ENCODE data around the gene PTPRF.
A peak's percentile ranks its signal among the peaks of the same experiment; 100 is the strongest.
"Not testable (repeated sequence)": the region's sequence is repeated elsewhere in the genome, so short reads cannot be mapped to it uniquely, and the experiment has no call there.

The PTPRF gene

DNA sequence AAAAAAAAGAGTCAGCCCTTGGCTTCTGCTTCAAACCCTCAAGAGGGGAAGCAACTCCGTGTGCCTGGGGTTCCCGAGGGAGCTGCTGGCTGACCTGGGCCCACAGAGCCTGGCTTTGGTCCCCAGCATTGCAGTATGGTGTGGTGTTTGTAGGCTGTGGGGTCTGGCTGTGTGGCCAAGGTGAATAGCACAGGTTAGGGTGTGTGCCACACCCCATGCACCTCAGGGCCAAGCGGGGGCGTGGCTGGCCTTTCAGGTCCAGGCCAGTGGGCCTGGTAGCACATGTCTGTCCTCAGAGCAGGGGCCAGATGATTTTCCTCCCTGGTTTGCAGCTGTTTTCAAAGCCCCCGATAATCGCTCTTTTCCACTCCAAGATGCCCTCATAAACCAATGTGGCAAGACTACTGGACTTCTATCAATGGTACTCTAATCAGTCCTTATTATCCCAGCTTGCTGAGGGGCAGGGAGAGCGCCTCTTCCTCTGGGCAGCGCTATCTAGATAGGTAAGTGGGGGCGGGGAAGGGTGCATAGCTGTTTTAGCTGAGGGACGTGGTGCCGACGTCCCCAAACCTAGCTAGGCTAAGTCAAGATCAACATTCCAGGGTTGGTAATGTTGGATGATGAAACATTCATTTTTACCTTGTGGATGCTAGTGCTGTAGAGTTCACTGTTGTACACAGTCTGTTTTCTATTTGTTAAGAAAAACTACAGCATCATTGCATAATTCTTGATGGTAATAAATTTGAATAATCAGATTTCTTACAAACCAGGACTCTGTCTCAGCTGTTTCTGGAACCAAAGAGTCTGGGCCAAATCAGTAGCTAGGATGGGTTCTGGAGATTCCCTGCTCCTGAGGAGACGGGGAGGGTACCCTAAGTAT is 92.5 kb downstream of the PTPRF start:
- FAIRE-seq (no peak), DNase-seq (ENCODE audit: low spot score) (no peak)

DNA sequence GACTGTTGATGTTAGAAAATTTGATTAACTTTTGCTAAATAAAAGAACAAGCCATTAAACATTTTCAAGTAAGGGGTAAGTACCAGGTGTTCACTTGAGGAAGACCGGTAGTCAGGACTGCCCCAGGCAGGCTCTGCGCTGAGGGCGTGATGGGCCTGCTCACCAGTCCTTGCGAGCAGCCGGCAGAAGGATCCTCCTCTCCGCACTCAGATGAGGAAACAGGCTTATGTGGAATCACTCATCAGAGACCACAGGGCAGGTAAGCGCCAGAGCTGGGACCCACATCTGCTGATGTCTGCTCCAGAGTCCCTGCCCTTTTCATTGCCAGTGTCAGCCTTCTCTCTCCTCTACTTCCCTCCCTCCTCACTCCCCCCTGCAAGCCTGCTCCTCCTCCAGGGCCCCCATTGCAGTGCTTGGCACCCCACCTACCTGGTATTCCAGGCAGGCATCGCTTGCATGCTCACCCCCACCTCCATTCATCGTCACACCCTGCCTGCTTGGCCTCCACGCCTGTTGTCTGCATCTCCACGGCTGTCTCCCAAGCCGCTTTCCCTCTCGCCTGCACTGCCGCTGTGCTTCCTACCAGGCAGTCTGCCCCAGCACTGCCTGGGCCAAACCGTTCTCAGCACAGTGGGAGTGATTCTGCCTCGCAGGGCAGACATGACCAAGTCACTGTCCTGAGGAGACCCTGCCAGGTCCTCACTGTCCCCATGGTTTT is 94.5 kb downstream of the PTPRF start:
- DNase-seq (ENCODE audit: low spot score) (no peak), FAIRE-seq (no peak)

DNA sequence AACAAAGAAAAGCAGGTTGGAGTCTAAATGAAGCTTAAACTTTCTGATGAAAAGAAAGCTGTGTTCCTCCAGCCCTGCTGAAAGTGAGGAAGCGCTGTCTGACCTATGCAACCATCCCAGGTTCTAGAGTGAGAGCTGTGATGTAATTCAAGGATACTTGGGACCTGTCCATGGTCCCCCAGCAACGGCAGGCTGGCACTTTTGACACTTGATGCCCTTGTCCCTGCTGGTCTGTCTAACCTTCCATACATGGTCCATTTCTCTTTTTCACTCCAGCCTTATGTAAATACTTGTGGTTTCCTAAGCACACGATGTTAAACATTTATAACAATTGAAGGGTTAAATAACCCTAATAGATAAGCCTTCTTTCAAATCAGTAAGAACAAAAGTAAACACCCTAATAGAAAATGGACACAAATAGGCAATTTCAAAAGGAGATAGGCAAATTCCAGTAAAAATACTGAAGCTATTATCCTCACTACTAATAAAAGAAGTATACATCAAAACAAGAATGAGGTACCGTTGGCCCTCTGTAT is 101.5 kb downstream of the PTPRF start:
- no peak for FAIRE-seq
- no peak for DNase-seq (ENCODE audit: low spot score)

DNA sequence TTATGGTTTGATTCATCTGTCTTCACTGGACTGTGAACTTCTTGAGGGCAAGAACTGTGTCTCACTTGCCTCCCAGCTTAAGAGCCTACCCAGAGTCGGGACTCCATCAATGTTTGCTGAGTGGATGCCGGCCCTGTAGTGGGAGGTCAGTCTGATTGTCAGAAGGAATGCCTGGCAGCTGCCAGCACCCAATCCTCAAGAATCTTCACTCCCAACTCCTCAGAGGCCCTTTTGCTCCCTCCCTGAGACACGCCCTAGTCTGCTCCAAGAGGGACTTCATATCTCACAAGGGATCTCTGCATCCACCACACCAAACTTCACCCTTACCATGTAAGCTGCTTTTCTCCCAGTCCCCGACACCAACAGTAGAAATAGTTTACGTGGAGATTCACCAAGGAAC is 104.0 kb downstream of the PTPRF start:
- FAIRE-seq (no peak), DNase-seq (ENCODE audit: low spot score) (no peak)

DNA sequence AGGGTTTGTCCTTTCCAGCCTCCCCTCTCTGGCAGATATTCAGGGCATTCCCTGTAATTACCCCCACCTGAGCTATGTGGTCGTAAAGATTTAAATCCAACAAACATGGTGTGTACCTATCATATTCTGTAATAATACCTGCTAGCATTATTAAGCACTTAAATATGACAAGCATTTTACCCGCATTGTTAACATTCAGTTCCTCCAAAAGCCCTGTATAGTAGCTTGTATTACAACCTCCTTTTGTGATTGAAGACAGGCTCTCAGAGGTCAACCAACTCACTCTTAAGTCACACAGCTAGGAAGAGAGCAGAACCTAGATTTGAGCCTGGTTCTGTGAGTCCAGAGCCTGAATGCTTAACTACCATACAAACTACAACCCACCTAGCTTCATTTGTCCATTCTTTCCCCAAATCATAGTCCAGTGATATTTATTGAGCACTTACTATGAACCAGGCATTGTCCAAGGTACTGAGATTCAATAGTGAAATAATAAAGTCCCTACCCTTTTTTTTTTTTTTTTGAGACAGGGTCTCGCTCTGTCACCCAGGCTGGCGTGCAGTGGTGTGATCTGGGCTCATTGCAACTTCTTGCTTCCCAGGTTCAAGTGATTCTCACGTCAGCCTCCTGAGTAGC is 105.4 kb downstream of the PTPRF start:
- FAIRE-seq (no peak), DNase-seq (ENCODE audit: low spot score) (no peak)

DNA sequence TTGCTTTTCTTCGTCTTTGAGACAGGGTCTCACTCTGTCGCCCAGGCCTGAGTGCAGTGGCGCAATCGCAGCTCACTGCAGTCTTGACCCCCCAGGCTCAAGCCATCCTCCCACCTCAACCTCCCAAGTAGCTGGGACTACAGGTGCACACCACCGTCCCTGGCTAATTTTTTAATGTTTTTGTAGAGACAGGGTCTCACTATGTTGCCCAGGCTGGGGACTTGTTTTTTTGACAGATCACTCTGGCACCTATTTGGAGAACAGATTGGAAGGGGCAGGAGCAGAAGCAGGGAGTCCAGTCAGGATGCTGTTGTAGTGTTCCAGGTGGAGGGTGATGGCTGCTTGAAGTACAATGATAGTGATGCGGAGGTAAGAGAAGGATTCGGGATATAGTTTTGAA is 106.6 kb downstream of the PTPRF start:
- DNase-seq (ENCODE audit: low spot score) = no peak
- no peak for FAIRE-seq

DNA sequence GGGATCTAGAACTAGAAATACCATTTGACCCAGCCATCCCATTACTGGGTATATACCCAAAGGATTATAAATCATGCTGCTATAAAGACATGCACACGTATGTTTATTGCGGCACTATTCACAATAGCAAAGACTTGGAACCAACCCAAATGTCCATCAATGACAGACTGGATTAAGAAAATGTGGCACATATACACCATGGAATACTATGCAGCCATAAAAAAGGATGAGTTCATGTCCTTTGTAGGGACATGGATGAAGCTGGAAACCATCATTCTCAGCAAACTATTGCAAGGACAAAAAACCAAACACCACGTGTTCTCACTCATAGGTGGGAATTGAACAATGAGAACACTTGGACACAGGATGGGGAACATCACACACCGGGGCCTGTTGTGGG is 107.7 kb downstream of the PTPRF start:
- DNase-seq (ENCODE audit: low spot score); FAIRE-seq: not testable (repeated sequence)

DNA sequence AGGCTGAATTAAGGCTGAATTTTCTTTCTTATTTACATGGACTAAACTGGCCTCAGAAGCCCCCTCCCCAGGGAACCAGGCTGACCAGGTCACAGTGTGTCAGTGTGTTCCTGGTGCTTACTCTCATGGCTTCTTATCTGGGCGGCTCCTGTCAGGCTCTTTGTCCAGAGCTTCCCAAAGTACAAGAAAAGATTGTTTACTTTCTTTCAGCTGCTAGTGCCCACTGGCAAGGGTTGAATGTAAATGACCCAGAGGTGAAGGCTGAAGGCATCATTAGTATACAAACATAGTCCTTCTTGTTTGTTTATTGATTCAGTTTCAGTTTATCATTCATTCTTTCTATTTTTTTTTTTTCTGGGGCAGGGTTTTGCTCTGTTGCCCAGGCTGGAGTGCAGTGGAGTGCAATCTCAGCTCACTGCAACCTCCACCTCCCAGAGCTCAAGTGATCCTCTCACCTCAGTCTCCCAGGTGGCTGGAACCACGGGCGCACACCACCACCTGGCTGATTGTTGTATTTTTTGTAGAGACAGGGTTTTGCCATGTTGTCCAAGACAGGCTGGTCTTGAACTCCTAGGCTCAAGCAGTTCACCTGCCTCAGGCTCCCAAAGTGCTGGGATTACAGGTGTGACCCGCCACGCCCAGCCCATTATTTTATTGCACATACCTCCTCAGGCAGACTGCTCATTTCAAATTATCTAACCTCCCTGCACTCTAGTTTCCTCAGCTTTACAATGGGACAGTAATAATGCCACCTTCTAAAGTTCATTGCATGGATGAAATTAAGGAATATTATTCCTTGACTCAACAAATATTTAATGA is 109.5 kb downstream of the PTPRF start:
- FAIRE-seq (peak; percentile 71), DNase-seq (ENCODE audit: low spot score) (no peak)

DNA sequence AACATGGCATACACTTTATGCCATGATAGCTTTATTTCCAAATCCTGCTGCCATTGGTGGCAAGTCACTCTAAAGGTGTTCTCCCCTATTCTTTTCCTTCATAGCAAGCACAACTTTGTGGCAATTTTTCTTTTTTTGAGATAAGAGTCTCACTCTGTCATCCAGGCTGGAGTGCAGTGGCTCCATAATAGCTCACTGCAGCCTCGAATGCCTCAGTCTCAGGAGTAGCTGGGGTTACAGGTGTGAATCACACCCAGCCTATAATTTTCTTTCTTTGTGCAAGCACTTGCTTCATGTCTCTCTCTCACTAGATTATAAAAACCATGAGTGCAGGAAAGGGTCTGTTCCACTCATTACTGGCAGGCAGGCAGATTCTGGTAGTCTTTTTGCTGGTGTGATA is 113.9 kb downstream of the PTPRF start:
- DNase-seq (ENCODE audit: low spot score) (no peak), FAIRE-seq (no peak)

DNA sequence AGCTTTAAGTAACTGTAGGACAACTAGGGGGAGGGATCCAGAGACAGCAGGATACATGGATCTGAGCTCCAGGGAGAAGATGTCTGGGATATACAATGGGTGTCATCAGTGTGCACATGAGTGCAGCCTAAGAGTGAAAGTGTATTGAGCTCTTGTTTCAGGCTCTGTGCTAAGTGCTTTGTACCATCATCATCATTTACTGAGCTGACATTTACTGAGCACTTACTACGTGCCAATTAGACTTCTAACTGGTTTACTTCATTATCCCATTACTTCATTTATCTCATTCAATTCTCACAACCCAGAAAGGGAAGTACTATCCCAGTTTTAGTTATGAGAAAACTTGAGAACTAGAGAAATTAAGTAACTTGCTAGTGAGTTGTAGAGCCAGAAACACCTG is 114.8 kb downstream of the PTPRF start:
- DNase-seq (ENCODE audit: low spot score) (no peak), FAIRE-seq (no peak)

DNA sequence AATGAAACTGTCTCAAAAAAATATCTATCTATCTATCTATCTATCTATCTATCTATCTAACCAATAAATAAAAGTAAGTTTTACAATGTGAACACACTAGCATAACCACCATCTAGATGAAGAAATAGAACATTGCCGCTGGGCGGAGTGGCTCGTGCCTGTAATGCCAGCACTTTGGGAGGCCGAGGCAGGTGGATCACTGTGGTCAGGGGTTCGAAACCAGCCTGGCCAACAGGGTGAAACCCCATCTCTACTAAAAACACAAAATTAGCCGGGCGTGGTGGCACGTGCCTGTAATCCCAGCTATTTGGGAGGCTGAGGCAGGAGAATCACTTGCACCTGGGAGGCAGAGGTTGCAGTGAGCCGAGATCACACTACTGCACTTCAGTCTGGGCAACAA is 116.6 kb downstream of the PTPRF start:
- not testable (repeated sequence) for DNase-seq (ENCODE audit: low spot score); FAIRE-seq

DNA sequence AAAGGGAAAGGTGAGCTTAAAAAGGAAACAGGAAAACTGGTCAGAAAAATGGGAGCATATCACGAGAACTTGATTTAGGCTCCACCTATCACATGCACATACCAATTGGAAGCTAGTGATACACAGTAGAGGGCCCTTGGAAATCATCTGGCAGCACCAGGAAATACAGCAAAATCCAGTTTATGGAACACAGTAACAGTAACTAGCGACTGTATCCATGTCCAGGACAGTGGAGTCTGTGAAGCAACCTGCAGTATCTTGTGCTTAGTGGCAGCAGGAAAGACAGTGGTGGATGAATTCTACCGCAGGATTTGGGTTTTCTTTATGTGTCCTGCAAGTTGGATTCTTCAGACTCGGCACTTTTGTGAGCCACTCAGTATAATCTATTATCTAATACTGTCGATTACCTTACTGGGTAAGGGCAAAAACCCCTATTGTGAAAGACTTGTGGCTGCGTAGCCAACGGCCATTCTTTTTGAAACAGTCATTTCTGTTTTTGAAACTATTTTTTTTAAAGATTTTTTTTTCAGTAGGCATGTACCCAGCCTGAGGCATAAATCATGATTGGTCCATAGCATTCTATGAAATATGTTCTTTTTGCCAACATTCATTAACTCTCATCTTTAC is 117.7 kb downstream of the PTPRF start:
- no peak for FAIRE-seq
- no peak for DNase-seq (ENCODE audit: low spot score)

DNA sequence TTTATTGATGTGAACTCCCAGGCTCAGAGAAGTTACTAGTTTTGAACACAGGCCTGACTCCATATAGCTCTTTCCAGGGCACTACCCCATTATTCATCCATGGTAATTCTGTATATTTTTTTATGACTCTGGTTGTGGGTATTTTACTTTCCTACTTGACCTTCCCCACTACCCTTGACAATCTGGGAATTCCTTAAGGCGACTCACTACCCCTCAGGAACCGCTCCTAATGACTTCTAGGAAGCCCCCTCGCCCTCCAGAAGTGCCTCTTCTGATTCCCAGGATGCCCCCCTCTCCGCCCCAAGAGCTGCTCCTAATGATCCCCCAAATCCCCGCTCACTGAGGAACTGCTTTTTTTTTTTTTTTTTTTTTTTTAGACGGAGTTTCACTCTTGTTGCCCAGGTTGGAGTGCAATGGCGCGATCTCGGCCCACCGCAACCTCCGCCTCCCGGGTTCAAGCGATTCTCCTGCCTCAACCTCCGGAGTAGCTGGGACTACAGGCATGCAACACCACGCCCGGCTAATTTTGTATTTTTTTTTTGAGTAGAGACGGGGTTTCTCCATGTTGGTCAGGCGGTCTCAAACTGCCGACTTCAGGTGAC is 118.3 kb downstream of the PTPRF start:
- no peak for FAIRE-seq
- no peak for DNase-seq (ENCODE audit: low spot score)

DNA sequence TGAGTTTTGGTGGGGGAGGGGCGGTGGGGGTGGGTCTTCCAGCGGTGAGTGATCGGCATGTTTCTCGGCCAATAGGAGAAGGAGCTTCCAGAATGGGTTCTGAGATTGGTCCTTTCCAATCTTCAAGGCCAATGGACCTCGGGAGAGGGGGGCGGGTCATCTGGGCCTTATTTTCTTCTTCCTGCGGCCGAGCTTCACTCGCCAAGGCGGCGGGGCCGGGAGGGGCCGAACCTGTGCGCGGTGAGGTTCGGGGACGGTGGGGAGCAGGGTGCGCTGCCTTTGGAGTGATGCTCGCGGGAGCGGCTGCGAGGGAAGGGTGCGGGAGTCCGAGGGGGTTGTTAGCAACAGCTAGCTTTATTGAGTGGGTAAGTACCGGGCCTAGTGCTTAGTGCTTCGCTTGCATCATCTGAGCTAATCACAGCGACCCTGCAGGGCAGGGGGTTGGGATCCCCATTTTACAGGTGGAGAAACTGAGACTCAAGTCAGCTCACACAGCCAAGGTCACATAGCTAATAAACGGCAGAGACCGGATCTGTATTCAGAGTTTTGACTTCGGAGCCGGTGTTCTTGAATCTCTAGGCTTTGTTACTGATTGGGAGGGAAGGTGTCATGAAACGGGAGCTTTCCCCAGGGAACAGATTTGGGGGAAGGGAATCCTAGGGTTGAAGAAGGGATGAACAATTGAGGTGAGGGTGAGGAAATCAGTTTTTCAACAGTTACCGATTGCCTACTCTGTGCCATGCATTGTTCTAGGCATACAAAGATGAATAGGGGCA is 119.8 kb downstream of the PTPRF start:
- no peak for FAIRE-seq

DNA sequence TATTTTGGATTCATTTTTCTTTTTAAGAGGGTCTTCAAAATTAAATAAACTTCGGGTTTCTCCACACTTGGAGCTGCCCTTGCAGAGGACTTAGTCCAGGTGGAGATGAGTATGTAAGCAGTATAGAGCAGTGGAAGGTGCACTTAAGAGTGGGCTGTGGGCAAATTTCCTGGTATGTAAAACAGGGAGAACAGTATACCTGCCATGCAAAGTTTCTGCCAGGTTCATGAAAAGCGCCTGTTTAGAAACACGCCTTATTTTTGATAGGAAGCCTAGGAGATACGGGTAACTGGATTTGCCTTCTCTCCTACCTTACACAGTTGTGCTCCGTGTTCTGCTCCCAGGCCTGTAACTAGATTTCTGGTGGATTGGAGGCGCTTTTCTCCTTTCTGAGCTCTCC is 120.5 kb downstream of the PTPRF start:
- DNase-seq (ENCODE audit: low spot score) (no peak), FAIRE-seq (no peak)

More for the DNA sequence above, 119.8 kb downstream of the PTPRF start:
- DNase-seq (ENCODE audit: low spot score) = peak; percentile 100

DNA sequence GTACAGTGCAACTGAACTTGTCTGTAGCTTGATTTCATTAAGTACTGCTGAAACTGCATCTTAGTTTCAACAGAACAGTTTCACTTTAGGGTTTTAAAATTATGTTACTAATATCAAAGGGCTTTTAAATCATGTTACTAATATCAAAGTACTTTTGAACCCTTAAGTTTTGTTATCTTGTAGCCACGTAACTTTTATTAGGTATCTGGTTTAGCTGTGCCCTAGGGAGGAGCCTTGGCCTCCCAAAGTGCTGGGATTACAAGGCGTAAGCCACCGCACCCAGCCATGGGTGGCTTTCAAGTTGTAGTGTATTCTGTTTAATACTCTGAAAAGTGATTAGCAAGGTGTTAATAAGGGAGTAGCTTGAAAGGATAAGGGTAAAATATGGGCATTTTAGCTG is 121.2 kb downstream of the PTPRF start:
- DNase-seq (ENCODE audit: low spot score) (no peak), FAIRE-seq (no peak)

DNA sequence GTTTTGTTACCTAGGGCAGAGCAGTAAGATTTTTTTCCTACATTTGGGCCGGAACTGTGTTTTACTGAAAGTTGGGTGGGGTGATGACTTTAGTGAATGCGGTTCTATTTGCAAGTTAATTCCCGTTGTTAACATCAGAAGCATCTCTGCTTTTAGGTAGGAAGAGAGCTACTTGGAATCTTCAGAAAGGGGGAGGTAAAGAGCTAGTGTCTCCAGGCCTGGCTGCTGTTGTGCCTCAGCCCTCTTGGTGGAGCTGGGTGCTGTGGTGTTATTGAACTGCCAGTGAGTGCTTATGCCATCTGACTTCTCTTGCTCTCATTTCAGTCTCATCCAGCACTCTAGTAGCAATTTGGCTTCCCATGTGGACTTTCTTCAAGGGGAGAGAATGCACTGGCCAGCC is 122.7 kb downstream of the PTPRF start:
- FAIRE-seq (no peak), DNase-seq (ENCODE audit: low spot score) (no peak)

DNA sequence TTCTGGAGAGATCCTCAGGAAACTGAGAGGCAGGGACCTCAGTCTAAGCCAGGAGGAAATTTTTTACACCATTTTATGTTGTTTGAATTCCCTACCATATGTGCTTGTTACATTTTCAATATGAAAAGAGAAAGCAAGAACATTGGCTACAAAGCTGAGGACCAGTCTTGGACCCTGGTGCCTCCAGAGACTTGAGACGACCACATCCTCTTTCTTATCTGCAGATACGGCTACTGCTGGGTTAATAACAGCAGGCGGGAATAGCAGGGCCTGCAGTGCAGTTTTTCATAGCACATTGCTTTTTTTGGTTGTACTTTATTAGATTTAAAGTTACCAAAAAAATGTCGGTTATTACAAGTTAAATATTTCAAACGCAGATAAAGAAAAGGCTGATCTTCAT is 123.2 kb downstream of the PTPRF start:
- DNase-seq (ENCODE audit: low spot score) = no peak
- FAIRE-seq = no peak

DNA sequence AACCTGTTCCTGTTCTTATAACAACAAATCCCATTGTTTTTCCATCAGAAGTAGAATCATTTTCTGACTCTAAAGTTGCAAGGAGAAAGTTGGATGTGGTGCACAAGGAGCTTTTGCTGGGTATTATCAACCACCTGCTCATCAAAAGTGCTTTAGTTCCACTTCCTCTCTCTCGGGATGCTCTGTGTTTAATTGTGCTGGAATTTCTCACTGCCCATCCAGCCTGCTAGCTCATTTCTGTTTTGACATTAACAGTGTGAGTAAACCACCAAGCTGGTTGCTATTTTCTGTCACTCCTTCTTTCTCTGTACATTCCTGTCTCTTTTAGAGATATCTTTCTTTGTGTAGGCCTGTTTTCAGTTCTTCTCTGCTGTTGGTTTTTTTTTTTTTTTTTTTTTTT is 125.3 kb downstream of the PTPRF start:
- DNase-seq (ENCODE audit: low spot score) (no peak), FAIRE-seq (no peak)

All from urothelium cell line (cell line).